Adrenal gland (tissue), 12 donors: ENCODE results near the gene CERK. TPM values are rescaled to one million over a fixed set of nuclear protein-coding genes. Genes with fewer than 3 reads are reported as not detected.

Source experiments
- DNase-seq, 7 donors: peaks; one replicate each; pipeline ENCODE4 v3.0.0-alpha.2; 2019 to 2020
- H3K27ac ChIP-seq, 5 donors: fragments of 200-600 bp; sonication (generic) in 4 of 5; 1 replicate in 3 of 5; 2 replicates in 2 of 5; pipeline versions ENCODE4 v1.5.1 to v1.8.0; 2016 to 2020; ENCODE audit warnings: mild to moderate bottlenecking in 1 of 5
- H3K27me3 ChIP-seq: fragments of 200-600 bp; 2 replicates; pipeline ENCODE4 v1.8.0; 2021
- H3K36me3 ChIP-seq, 2 donors: fragments of 200-600 bp; replicated peaks in 1 of 2; 1 replicate in 1 of 2; 2 replicates in 1 of 2; pipeline versions ENCODE4 v1.5.1 to v1.8.0; 2018 to 2022
- H3K4me1 ChIP-seq, 2 donors: fragments of 200-600 bp; replicated peaks in 1 of 2; 1 replicate in 1 of 2; 2 replicates in 1 of 2; pipeline versions ENCODE4 v1.5.1 to v1.8.0; 2018 to 2021
- H3K4me3 ChIP-seq, 4 donors: fragments of 200-600 bp; sonication (generic) in 3 of 4; one replicate each; pipeline ENCODE4 v1.5.1; 2016 to 2018
- H3K9me3 ChIP-seq, 3 donors: fragments of 200-600 bp; sonication (generic) in 1 of 3; replicated peaks in 1 of 3; 1 replicate in 2 of 3; 2 replicates in 1 of 3; pipeline versions ENCODE4 v1.5.1 to v1.8.0; 2016 to 2021
- CTCF ChIP-seq, 6 experiments: fragments of 450-650 bp in 4 of 6; fragments of 200-600 bp in 2 of 6; sonication (generic) in 1 of 6; IDR thresholded peaks; 1 replicate in 5 of 6; 2 replicates in 1 of 6; pipeline versions ENCODE4 v1.5.1 to v1.8.0; 2016 to 2021; ENCODE audit warnings: antibody characterized with exemption in 6 of 6, mild to moderate bottlenecking in 2 of 6, moderate library complexity in 1 of 6
- POLR2A ChIP-seq, 2 donors: fragments of 450-650 bp; IDR thresholded peaks; one replicate each; pipeline ENCODE4 v1.6.1; 2017; ENCODE audit warnings: antibody characterized with exemption in 2 of 2, mild to moderate bottlenecking in 2 of 2, moderate library complexity in 1 of 2
- WGBS, 4 donors: extraction: QIAGEN DNeasy Blood & Tissue Kit in 2 of 4; methylation state at CpG; one replicate each; pipeline versions ENCODE4 v1.1.5 to v1.1.7; 2013 to 2017; 5-methylcytosine and 5-hydroxymethylcytosine counted together
- intact Hi-C, 2 donors: fragments of 100-400 bp; cut with DNase I; formaldehyde crosslinking; loops; one replicate each; pipeline versions ENCODE4 v1.14.1 to v1.15.0; 2022 to 2023
- polyA plus RNA-seq, 3 donors: library from polyadenylated mRNA; stranded (reverse); fragments of 200-250 nt in 2 of 3; fragments of 350-450 nt in 1 of 3; fragmentation: Illumina TruSeq in 1 of 3; extraction: RNeasy Lipid Tissue Mini Kit (QIAGEN cat#74804) in 1 of 3; gene quantifications; one replicate each; pipeline ENCODE4 v1.2.3, GENCODE V29; 2013 to 2014
- total RNA-seq, 9 donors: library from RNA; depleted of rRNA in 4 of 9; stranded (reverse); fragments of >200 nt in 4 of 9; fragments of 120-200 nt in 1 of 9; fragmentation: NEBNext Ultra II Directional in 1 of 9; extraction: Animal tissue kit (Norgen Biotek cat#: 25700) in 1 of 9; gene quantifications; one replicate each; pipeline versions ENCODE4 v1.1.0 to v1.2.4, GENCODE V29; 2013 to 2023
- donor health status: healthy with polysubstance abuse.
- donor health status: Bipolar disorder and iron deficiency.
- donor health status: DM: yes; HTN: yes; CAD: no.
- donor health status: DM: no; HTN: no; CAD: no.
- donor health status: DM: no; HTN: no; CAD: no.
- donor health status: DM: yes; HTN: yes; CAD: no.

Gene CERK
- total and polyA plus RNA-seq, 12 donors = 18.6 to 92.1 (median 41.5) TPM

- Histone ChIP-seq H3K27me3 (no peaks in the 10 kb centered on the region), H3K36me3 (no peaks in the 10 kb centered on the region), H3K4me1 (peaks cover 31 to 48% of the 10 kb centered on the region in 2 donors), H3K4me3 (no peak overlapping the region), H3K27ac (peak overlapping the region in 1 of 5 donors; percentile 63), H3K9me3 (no peaks in the 10 kb centered on the region)
- no peak for TF ChIP-seq POLR2A (IDR thresholded peaks at IDR 0.05)
- TF ChIP-seq CTCF (IDR thresholded peaks at IDR 0.05) = no peak
- 63 to 73% (median 70%) methylated on average over 18 of the region's 18 CpGs for WGBS, 4 donors
- intact Hi-C loops = no loop called here
- DNase-seq = no peak
Measured at GRCh38 chr22:46776876-46777608, 39.0 kb upstream of the CERK start.

GRCh38 chr22:46775850-46776826, 38.1 kb upstream of the CERK start:
- no peaks in the 10 kb centered on the region for H3K36me3 ChIP-seq
- H3K9me3 ChIP-seq = no peaks in the 10 kb centered on the region
- H3K4me3 ChIP-seq = no peak overlapping the region
- TF ChIP-seq POLR2A (IDR thresholded peaks at IDR 0.05) (no peak), CTCF (IDR thresholded peaks at IDR 0.05) (no peak)
- WGBS, 4 donors = 71 to 75% (median 73%) methylated on average over 22 of the region's 22 CpGs
- intact Hi-C loops = no loop called here
- H3K4me1 ChIP-seq = peaks cover 31 to 48% of the 10 kb centered on the region in 2 donors
- peak in 1 of 7 donors; percentile 35 for DNase-seq
- no peaks in the 10 kb centered on the region for H3K27me3 ChIP-seq
- peak overlapping the region in 3 of 5 donors; percentile 44 to 87 (median 71) for H3K27ac ChIP-seq

- Histone ChIP-seq H3K27ac (peak overlapping the region in 3 of 5 donors; percentile 44 to 87 (median 71)), H3K9me3 (no peaks in the 10 kb centered on the region), H3K27me3 (no peaks in the 10 kb centered on the region), H3K36me3 (no peaks in the 10 kb centered on the region), H3K4me1 (peaks cover 34 to 46% of the 10 kb centered on the region in 2 donors), H3K4me3 (no peak overlapping the region)
- 73 to 77% (median 76%) methylated on average over 17 to 20 of the region's 20 CpGs for WGBS, 4 donors
- no peak for DNase-seq
- TF ChIP-seq CTCF (IDR thresholded peaks at IDR 0.05) (no peak), POLR2A (IDR thresholded peaks at IDR 0.05) (no peak)
- intact Hi-C loops = no loop called here
Measured at GRCh38 chr22:46774980-46775849, 37.2 kb upstream of the CERK start.
